Measurements from ENCODE around the gene SLC35C1. TPM values are rescaled to one million over a fixed set of nuclear protein-coding genes. Genes with fewer than 3 reads are reported as not detected.
"Not testable (repeated sequence)": the region's sequence is repeated elsewhere in the genome, so short reads cannot be mapped to it uniquely, and the experiment has no call there.

SLC35C1 gene
- total RNA-seq, 1 experiment from 2014 or later: 14.0 TPM

DNA sequence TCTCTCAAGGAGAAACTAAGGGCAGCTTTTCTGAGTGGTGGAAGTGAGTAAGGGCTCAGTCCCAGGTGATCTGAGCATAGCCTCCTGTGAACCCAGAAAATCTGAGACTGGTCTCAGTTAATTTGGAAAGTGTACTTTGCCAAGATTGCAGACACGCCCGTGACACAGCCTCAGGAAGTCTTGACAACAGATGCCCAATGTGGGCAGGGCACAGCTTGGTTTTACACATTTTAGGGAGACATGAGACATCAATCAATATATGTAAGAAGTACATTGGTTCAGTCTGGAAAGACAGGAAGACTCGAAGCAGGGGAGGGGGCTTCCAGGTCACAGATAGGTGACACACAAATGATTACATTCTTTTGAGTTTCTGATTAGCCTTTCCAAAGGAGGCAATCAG, 28.8 kb downstream of the SLC35C1 start:
- Mint-ChIP-seq H3K36me3 (ENCODE audit: insufficient read depth, unreplicated experiment) (no peaks in the 10 kb centered on the region), H3K4me1 (ENCODE audit: low read depth, unreplicated experiment) (peaks cover 7% of the 10 kb centered on the region), H3K27ac (ENCODE audit: unreplicated experiment) (no peak overlapping the region), H3K9me3 (ENCODE audit: unreplicated experiment) (no peaks in the 10 kb centered on the region), H3K27me3 (ENCODE audit: insufficient read depth, unreplicated experiment) (no peaks in the 10 kb centered on the region), H3K4me3 (ENCODE audit: unreplicated experiment) (no peak overlapping the region)
- ChIA-PET POLR2A (no interaction called here), CTCF (interaction anchor here (2.2 kb wide), 1 partner anchor 13 kb away, joined by 7 read pairs; the partner anchor contains the start of gene CRY2)
- H3K36me3 ChIP-seq (ENCODE audit: control insufficient read depth, insufficient read depth, low read length): no peaks in the 10 kb centered on the region
- TF ChIP-seq, protein P1, sequence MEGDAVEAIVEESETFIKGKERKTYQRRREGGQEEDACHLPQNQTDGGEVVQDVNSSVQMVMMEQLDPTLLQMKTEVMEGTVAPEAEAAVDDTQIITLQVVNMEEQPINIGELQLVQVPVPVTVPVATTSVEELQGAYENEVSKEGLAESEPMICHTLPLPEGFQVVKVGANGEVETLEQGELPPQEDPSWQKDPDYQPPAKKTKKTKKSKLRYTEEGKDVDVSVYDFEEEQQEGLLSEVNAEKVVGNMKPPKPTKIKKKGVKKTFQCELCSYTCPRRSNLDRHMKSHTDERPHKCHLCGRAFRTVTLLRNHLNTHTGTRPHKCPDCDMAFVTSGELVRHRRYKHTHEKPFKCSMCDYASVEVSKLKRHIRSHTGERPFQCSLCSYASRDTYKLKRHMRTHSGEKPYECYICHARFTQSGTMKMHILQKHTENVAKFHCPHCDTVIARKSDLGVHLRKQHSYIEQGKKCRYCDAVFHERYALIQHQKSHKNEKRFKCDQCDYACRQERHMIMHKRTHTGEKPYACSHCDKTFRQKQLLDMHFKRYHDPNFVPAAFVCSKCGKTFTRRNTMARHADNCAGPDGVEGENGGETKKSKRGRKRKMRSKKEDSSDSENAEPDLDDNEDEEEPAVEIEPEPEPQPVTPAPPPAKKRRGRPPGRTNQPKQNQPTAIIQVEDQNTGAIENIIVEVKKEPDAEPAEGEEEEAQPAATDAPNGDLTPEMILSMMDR (IDR thresholded peaks at IDR 0.05; ENCODE audit: insufficient read depth in 1 of 2, low read depth in 1 of 2, low read length in 1 of 2, severe bottlenecking in 1 of 2, unreplicated experiment in 1 of 2): no peak
- H3K4me3 ChIP-seq (ENCODE audit: low read depth, low read length): no peak overlapping the region
- intact Hi-C loops (cut with micrococcal nuclease; ENCODE audit: unreplicated experiment): no loop called here
- H3K4me1 ChIP-seq: no peaks in the 10 kb centered on the region
- DNase-seq: no peak
- no peaks in the 10 kb centered on the region for H3K27me3 ChIP-seq (replicated peaks; ENCODE audit: control insufficient read depth, insufficient read depth, low read length)
- no TSS peak for BruUV-seq (replicated peaks)
- H3K9me3 ChIP-seq: no peaks in the 10 kb centered on the region

DNA sequence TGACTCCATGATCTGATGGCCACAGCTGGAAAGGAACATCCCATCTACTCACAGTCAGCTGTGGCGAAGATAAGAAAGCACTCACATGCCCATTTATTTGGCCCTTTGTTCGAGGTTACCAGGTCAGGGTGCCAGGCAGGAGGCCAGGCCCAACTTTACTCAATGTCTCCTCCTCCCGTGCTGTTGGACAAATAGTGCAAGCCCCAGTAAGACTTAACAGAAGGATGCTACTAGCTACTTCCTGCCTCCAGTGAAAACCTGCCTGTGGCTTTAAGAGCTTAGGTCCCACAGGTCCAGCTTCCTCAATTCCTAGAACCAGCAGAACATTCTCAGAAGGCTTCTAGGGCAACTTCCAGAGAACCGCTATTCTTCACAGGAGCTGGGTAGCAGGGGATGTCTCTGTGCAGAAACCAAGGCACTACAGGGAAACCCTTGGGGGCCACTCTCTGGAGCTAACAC, 29.4 kb downstream of the SLC35C1 start:
- no peak for DNase-seq
- Mint-ChIP-seq H3K36me3 (ENCODE audit: insufficient read depth, unreplicated experiment) (no peaks in the 10 kb centered on the region), H3K9me3 (ENCODE audit: unreplicated experiment) (no peaks in the 10 kb centered on the region), H3K27ac (ENCODE audit: unreplicated experiment) (no peak overlapping the region), H3K4me1 (ENCODE audit: low read depth, unreplicated experiment) (peaks cover 7% of the 10 kb centered on the region), H3K27me3 (ENCODE audit: insufficient read depth, unreplicated experiment) (no peaks in the 10 kb centered on the region), H3K4me3 (ENCODE audit: unreplicated experiment) (no peak overlapping the region)
- CTCF ChIA-PET: interaction anchor here (0.8 to 2.2 kb wide), 2 partner anchors 13 to 29 kb away, joined by 7 to 9 read pairs; partner anchors contain the start of gene CRY2
- Histone ChIP-seq H3K4me1 (no peaks in the 10 kb centered on the region), H3K27me3 (replicated peaks; ENCODE audit: control insufficient read depth, insufficient read depth, low read length) (no peaks in the 10 kb centered on the region), H3K9me3 (no peaks in the 10 kb centered on the region), H3K36me3 (ENCODE audit: control insufficient read depth, insufficient read depth, low read length) (no peaks in the 10 kb centered on the region), H3K4me3 (ENCODE audit: low read depth, low read length) (no peak overlapping the region)
- no TSS peak for BruUV-seq (replicated peaks)
- intact Hi-C loops (cut with micrococcal nuclease; ENCODE audit: unreplicated experiment): no loop called here
- POLR2A ChIA-PET: interaction anchor here (0.6 kb wide), 1 partner anchor 288 kb away, joined by 3 read pairs; no protein-coding TSS in a partner anchor
- TF ChIP-seq, protein P1 (IDR thresholded peaks at IDR 0.05; ENCODE audit: insufficient read depth in 1 of 2, low read depth in 1 of 2, low read length in 1 of 2, severe bottlenecking in 1 of 2, unreplicated experiment in 1 of 2): no peak

DNA sequence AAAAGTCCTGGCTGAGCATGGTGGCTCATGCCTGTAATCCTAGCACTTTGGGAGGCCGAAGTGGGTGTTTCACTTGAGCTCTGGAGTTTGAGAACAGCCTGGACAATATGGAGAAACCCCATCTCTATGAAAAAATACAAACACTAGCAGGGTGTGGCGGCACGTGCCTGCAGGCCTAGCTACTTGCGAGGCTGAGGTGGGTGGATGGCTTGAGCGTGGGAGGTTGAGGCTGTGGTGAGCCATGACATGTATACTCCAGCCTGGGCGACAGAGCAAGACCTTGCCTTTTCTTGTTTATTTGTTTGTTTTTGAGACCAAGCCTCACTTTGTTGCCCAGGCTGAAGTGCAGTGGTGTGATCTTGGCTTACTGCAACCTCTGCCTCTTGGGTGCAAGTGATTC, 34.3 kb downstream of the SLC35C1 start:
- Mint-ChIP-seq H3K4me1 (ENCODE audit: low read depth, unreplicated experiment) (peaks cover 13% of the 10 kb centered on the region), H3K4me3 (ENCODE audit: unreplicated experiment) (no peak overlapping the region), H3K36me3 (ENCODE audit: insufficient read depth, unreplicated experiment) (no peaks in the 10 kb centered on the region), H3K9me3 (ENCODE audit: unreplicated experiment) (no peaks in the 10 kb centered on the region), H3K27me3 (ENCODE audit: insufficient read depth, unreplicated experiment) (no peaks in the 10 kb centered on the region), H3K27ac (ENCODE audit: unreplicated experiment) (no peak overlapping the region)
- CTCF ChIA-PET: no interaction called here
- H3K36me3 ChIP-seq (ENCODE audit: control insufficient read depth, insufficient read depth, low read length): no peaks in the 10 kb centered on the region
- intact Hi-C loops (cut with micrococcal nuclease; ENCODE audit: unreplicated experiment): no loop called here
- TF ChIP-seq, protein P1 (IDR thresholded peaks at IDR 0.05; ENCODE audit: insufficient read depth in 1 of 2, low read depth in 1 of 2, low read length in 1 of 2, severe bottlenecking in 1 of 2, unreplicated experiment in 1 of 2): no peak
- H3K4me3 ChIP-seq (ENCODE audit: low read depth, low read length): no peak overlapping the region
- no peak for DNase-seq
- BruUV-seq (replicated peaks): no TSS peak
- POLR2A ChIA-PET: no interaction called here
- no peaks in the 10 kb centered on the region for H3K27me3 ChIP-seq (replicated peaks; ENCODE audit: control insufficient read depth, insufficient read depth, low read length)
- no peaks in the 10 kb centered on the region for H3K9me3 ChIP-seq
- H3K4me1 ChIP-seq: peaks cover 7% of the 10 kb centered on the region; the same call in 1 of the 2 replicates

DNA sequence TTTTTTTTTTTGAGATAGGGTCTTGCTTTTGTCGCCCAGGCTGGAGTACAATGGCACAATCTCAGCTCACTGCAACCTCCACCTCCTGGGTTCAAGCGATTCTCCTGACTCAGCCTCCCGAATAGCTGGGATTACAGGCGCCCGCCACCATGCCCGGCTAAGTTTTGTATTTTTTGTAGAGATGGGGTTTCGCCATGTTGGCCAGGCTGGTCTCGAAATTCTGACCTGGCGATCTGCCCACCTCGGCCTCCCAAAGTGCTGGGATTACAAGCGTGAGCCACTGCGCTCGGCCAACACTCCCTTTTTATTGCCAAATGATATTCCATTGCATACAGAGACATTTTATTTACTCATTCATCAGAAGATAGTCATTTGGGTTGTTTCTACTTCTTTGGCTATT, 35.3 kb downstream of the SLC35C1 start:
- H3K4me1 ChIP-seq; BruUV-seq (replicated peaks); H3K36me3 Mint-ChIP-seq (ENCODE audit: insufficient read depth, unreplicated experiment); H3K4me3 Mint-ChIP-seq (ENCODE audit: unreplicated experiment); H3K27ac Mint-ChIP-seq (ENCODE audit: unreplicated experiment); CTCF ChIA-PET; H3K9me3 Mint-ChIP-seq (ENCODE audit: unreplicated experiment); H3K27me3 Mint-ChIP-seq (ENCODE audit: insufficient read depth, unreplicated experiment); H3K27me3 ChIP-seq (replicated peaks; ENCODE audit: control insufficient read depth, insufficient read depth, low read length); DNase-seq; H3K36me3 ChIP-seq (ENCODE audit: control insufficient read depth, insufficient read depth, low read length); H3K9me3 ChIP-seq; POLR2A ChIA-PET; H3K4me3 ChIP-seq (ENCODE audit: low read depth, low read length): not testable (repeated sequence)
- intact Hi-C loops (cut with micrococcal nuclease; ENCODE audit: unreplicated experiment): loop anchor here (5.0 kb wide), 1 partner anchor 68 kb away; no protein-coding TSS in a partner anchor
- H3K4me1 Mint-ChIP-seq (ENCODE audit: low read depth, unreplicated experiment): peaks cover 13% of the 10 kb centered on the region
